Nephron progenitor cell (in vitro differentiated cells): ENCODE measurements around the gene SLC16A8.
"Not testable (repeated sequence)": the region's sequence is repeated elsewhere in the genome, so short reads cannot be mapped to it uniquely, and the experiment has no call there.

Experiments used
- DNase-seq: peaks from one replicate; pipeline ENCODE4 v3.0.0; 2021
- H3K27ac Mint-ChIP-seq: 2 replicates; pipeline ENCODE4 v1.8.0; 2021; ENCODE audit warnings: mild to moderate bottlenecking, moderate library complexity, mixed read lengths
- H3K27me3 Mint-ChIP-seq: 2 replicates; pipeline ENCODE4 v1.8.0; 2021; ENCODE audit warnings: mild to moderate bottlenecking, low read depth, mixed read lengths; ENCODE audit not compliant: poor library complexity
- H3K36me3 Mint-ChIP-seq: 2 replicates; pipeline ENCODE4 v1.8.0; 2021; ENCODE audit warnings: low read depth, mixed read lengths
- H3K4me1 Mint-ChIP-seq: 2 replicates; pipeline ENCODE4 v1.8.0; 2021; ENCODE audit warnings: mixed read lengths
- H3K4me3 Mint-ChIP-seq: 2 replicates; pipeline ENCODE4 v1.8.0; 2021; ENCODE audit warnings: mild to moderate bottlenecking, moderate library complexity, mixed read lengths
- H3K9me3 Mint-ChIP-seq: 2 replicates; pipeline ENCODE4 v1.8.0; 2021; ENCODE audit warnings: mild to moderate bottlenecking, moderate library complexity, mixed read lengths
- CTCF ChIP-seq: fragments of 200-600 bp; sonication (generic); IDR thresholded peaks from 2 replicates; pipeline ENCODE4 v1.5.0; 2021; ENCODE audit warnings: antibody characterized with exemption

The SLC16A8 gene

GRCh38 chr22:38040953-38041759, 42.8 kb downstream of the SLC16A8 start:
- Mint-ChIP-seq H3K36me3 (no peaks in the 10 kb centered on the region), H3K9me3 (no peaks in the 10 kb centered on the region), H3K27me3 (no peaks in the 10 kb centered on the region), H3K4me3 (no peak overlapping the region), H3K27ac (no peak overlapping the region), H3K4me1 (peaks cover 50% of the 10 kb centered on the region)
- no peak for TF ChIP-seq CTCF
- no peak for DNase-seq

GRCh38 chr22:38038890-38039812, 44.8 kb downstream of the SLC16A8 start:
- Mint-ChIP-seq H3K9me3 (no peaks in the 10 kb centered on the region), H3K27ac (peak overlapping the region; percentile 37), H3K27me3 (no peaks in the 10 kb centered on the region), H3K36me3 (no peaks in the 10 kb centered on the region), H3K4me1 (peaks cover 62% of the 10 kb centered on the region), H3K4me3 (no peak overlapping the region)
- no peak for DNase-seq
- no peak for TF ChIP-seq CTCF

- Mint-ChIP-seq H3K27me3 (no peaks in the 10 kb centered on the region), H3K9me3 (no peaks in the 10 kb centered on the region), H3K4me1 (peaks cover 68% of the 10 kb centered on the region), H3K36me3 (no peaks in the 10 kb centered on the region), H3K4me3 (no peak overlapping the region), H3K27ac (no peak overlapping the region)
- DNase-seq: no peak
- no peak for TF ChIP-seq CTCF
Observed at GRCh38 chr22:38038426-38038825, 45.6 kb downstream of the SLC16A8 start.

GRCh38 chr22:38037367-38038150, 46.4 kb downstream of the SLC16A8 start:
- not testable (repeated sequence) for H3K9me3 Mint-ChIP-seq, H3K27me3 Mint-ChIP-seq, DNase-seq, H3K4me3 Mint-ChIP-seq, H3K36me3 Mint-ChIP-seq, H3K27ac Mint-ChIP-seq
- H3K4me1 Mint-ChIP-seq: peaks cover 72% of the 10 kb centered on the region

- no peaks in the 10 kb centered on the region for H3K9me3 Mint-ChIP-seq
Observed at GRCh38 chr22:38036392-38037062, 47.5 kb downstream of the SLC16A8 start.

More at GRCh38 chr22:38036392-38037062, 47.5 kb downstream of the SLC16A8 start:
- no peak for TF ChIP-seq CTCF
- peak overlapping the region; percentile 2 for H3K4me3 Mint-ChIP-seq
- DNase-seq: no peak
- no peaks in the 10 kb centered on the region for H3K36me3 Mint-ChIP-seq
- H3K27me3 Mint-ChIP-seq: peaks cover 4% of the 10 kb centered on the region
- peak overlapping the region; percentile 62 for H3K27ac Mint-ChIP-seq
- H3K4me1 Mint-ChIP-seq: peaks cover 81% of the 10 kb centered on the region
